Neuronal stem cell (in vitro differentiated cells): ENCODE measurements around the gene MECR.
A peak's percentile ranks its signal among the peaks of the same experiment; 100 is the strongest.

Source experiments
- DNase-seq: peaks from one replicate; pipeline ENCODE4 v3.0.0-alpha.2; 2013; ENCODE audit warnings: low spot score
- H2AFZ ChIP-seq: one replicate; pipeline ENCODE4 v1.6.1; 2013; ENCODE audit warnings: mild to moderate bottlenecking, low read length, inconsistent platforms
- H2AK5ac ChIP-seq: 2 replicates; pipeline ENCODE4 v1.6.1; 2013; ENCODE audit warnings: low read depth, mild to moderate bottlenecking, inconsistent platforms, low read length, moderate library complexity, mixed read lengths
- H2BK120ac ChIP-seq: 2 replicates; pipeline ENCODE4 v1.6.1; 2013; ENCODE audit warnings: low read depth, mild to moderate bottlenecking, inconsistent platforms, low read length, moderate library complexity, mixed read lengths
- H2BK12ac ChIP-seq: one replicate; pipeline ENCODE4 v1.6.1; 2013; ENCODE audit warnings: low read length, inconsistent platforms
- H2BK15ac ChIP-seq: 2 replicates; pipeline ENCODE4 v1.6.1; 2013; ENCODE audit warnings: mild to moderate bottlenecking, low read length, inconsistent platforms, mixed read lengths
- H2BK5ac ChIP-seq: one replicate; pipeline ENCODE4 v1.6.1; 2013; ENCODE audit warnings: inconsistent platforms, mild to moderate bottlenecking, low read length, moderate library complexity
- H3K14ac ChIP-seq: one replicate; pipeline ENCODE4 v1.6.1; 2013; ENCODE audit warnings: low read length, inconsistent platforms
- H3K18ac ChIP-seq: 2 replicates; pipeline ENCODE4 v1.6.1; 2013; ENCODE audit warnings: low read length, inconsistent platforms
- H3K23ac ChIP-seq: 2 replicates; pipeline ENCODE4 v1.6.1; 2013; ENCODE audit warnings: low read depth, mild to moderate bottlenecking, mixed read lengths, low read length, inconsistent platforms; ENCODE audit not compliant: poor library complexity
- H3K27ac ChIP-seq: replicated peaks from 3 replicates; pipeline ENCODE4 v1.5.1; 2013; ENCODE audit warnings: low read length, inconsistent platforms
- H3K27me3 ChIP-seq, 3 experiments: 2 replicates each; pipeline ENCODE4 v1.6.1; 2013; ENCODE audit warnings: low read length in 3 of 3, mild to moderate bottlenecking in 2 of 3, inconsistent platforms in 1 of 3, low read depth in 1 of 3, mixed read lengths in 1 of 3, moderate library complexity in 1 of 3; ENCODE audit not compliant: control insufficient read depth in 3 of 3, insufficient read depth in 3 of 3
- H3K36me3 ChIP-seq, 2 donors: replicated peaks in 1 of 2; 2 replicates each; pipeline ENCODE4 v1.6.1; 2013; ENCODE audit warnings: low read length in 2 of 2; ENCODE audit not compliant: control insufficient read depth in 2 of 2, insufficient read depth in 2 of 2
- H3K4ac ChIP-seq: 2 replicates; pipeline ENCODE4 v1.6.1; 2013; ENCODE audit warnings: inconsistent platforms, mild to moderate bottlenecking, low read length, moderate library complexity
- H3K4me1 ChIP-seq, 2 donors: 1 replicate in 1 of 2; 2 replicates in 1 of 2; pipeline ENCODE4 v1.6.1; 2013; ENCODE audit warnings: low read length in 2 of 2, low read depth in 1 of 2; ENCODE audit not compliant: control insufficient read depth in 2 of 2, insufficient read depth in 1 of 2
- H3K4me2 ChIP-seq: one replicate; pipeline ENCODE4 v1.6.1; 2013; ENCODE audit warnings: mild to moderate bottlenecking, low read length, inconsistent platforms; ENCODE audit not compliant: insufficient read depth, poor library complexity, severe bottlenecking
- H3K4me3 ChIP-seq, 2 donors: 2 replicates each; pipeline ENCODE4 v1.5.1; 2013; ENCODE audit warnings: low read length in 2 of 2, mild to moderate bottlenecking in 2 of 2, inconsistent platforms in 1 of 2, moderate library complexity in 1 of 2
- H3K79me1 ChIP-seq: one replicate; pipeline ENCODE4 v1.6.1; 2013; ENCODE audit warnings: low read depth, mild to moderate bottlenecking, inconsistent platforms, low read length, moderate library complexity
- H3K9ac ChIP-seq: one replicate; pipeline ENCODE4 v1.6.1; 2013; ENCODE audit warnings: mild to moderate bottlenecking, low read depth, low read length, inconsistent platforms; ENCODE audit not compliant: poor library complexity
- H3K9me3 ChIP-seq, 2 donors: replicated peaks in 1 of 2; 2 replicates each; pipeline versions ENCODE3 to v1.6.1; 2013; ENCODE audit warnings: low read length in 2 of 2, mild to moderate bottlenecking in 2 of 2, inconsistent platforms in 1 of 2, low read depth in 1 of 2, mixed read lengths in 1 of 2, moderate library complexity in 1 of 2; ENCODE audit not compliant: control insufficient read depth in 2 of 2, insufficient read depth in 1 of 2
- H4K8ac ChIP-seq: one replicate; pipeline ENCODE4 v1.6.1; 2013; ENCODE audit warnings: low read depth, mild to moderate bottlenecking, inconsistent platforms, low read length, moderate library complexity
- H4K91ac ChIP-seq: one replicate; pipeline ENCODE4 v1.6.1; 2013; ENCODE audit warnings: low read length, low read depth, mild to moderate bottlenecking, inconsistent platforms; ENCODE audit not compliant: poor library complexity
- WGBS, 2 donors: extraction: QIAGEN DNeasy Blood & Tissue Kit; methylation state at CpG; one replicate each; pipeline ENCODE4 v1.1.7; 2013; ENCODE audit warnings: missing lambda C conversion rate in 2 of 2, mixed read lengths in 1 of 2; ENCODE audit not compliant: insufficient read length in 2 of 2, insufficient replicate concordance in 1 of 2; ENCODE audit errors: extremely low coverage in 2 of 2; 5-methylcytosine and 5-hydroxymethylcytosine counted together

MECR gene

GRCh38 chr1:29166291-29166878 lies 64.3 kb downstream of the MECR start:
- DNase-seq, result no peak
- Histone ChIP-seq H4K8ac (no peak overlapping the region), H2BK120ac (no peak overlapping the region), H3K4me3 (no peak overlapping the region), H3K27me3 (no peaks in the 10 kb centered on the region), H3K4ac (no peak overlapping the region), H3K18ac (no peak overlapping the region), H4K91ac (no peak overlapping the region), H3K23ac (no peak overlapping the region), H3K27ac (no peak overlapping the region), H3K36me3 (peaks cover 11 to 88% of the 10 kb centered on the region in 2 donors), H2AK5ac (no peak overlapping the region), H3K4me1 (peaks cover 7 to 25% of the 10 kb centered on the region in 2 donors), H2BK12ac (no peak overlapping the region), H3K79me1 (no peaks in the 10 kb centered on the region), H3K9me3 (peaks cover 0 to 1% of the 10 kb centered on the region in 2 donors), H3K14ac (no peak overlapping the region), H2AFZ (no peak overlapping the region), H2BK5ac (no peak overlapping the region), H3K4me2 (no peak overlapping the region), H3K9ac (peak overlapping the region; percentile 45), H2BK15ac (no peak overlapping the region)
- WGBS, 2 donors, result no CpG with 5 or more reads among the region's 9 CpGs

- no peak overlapping the region for H3K4ac ChIP-seq
- H2BK12ac ChIP-seq, result no peak overlapping the region
- no peak overlapping the region for H3K9ac ChIP-seq
- no peak overlapping the region for H3K4me3 ChIP-seq
- no peak for DNase-seq
- WGBS, 2 donors, result no CpG with 5 or more reads among the region's 4 CpGs
- no peak overlapping the region for H2AFZ ChIP-seq
- peaks cover 0 to 1% of the 10 kb centered on the region in 2 donors for H3K9me3 ChIP-seq
- H2BK15ac ChIP-seq, result no peak overlapping the region
- no peak overlapping the region for H4K8ac ChIP-seq
- H2BK120ac ChIP-seq, result no peak overlapping the region
- H3K14ac ChIP-seq, result no peak overlapping the region
- H3K18ac ChIP-seq, result no peak overlapping the region
- no peak overlapping the region for H3K4me2 ChIP-seq
- H3K23ac ChIP-seq, result no peak overlapping the region
- H2AK5ac ChIP-seq, result no peak overlapping the region
- H3K36me3 ChIP-seq, result peaks cover 17 to 88% of the 10 kb centered on the region in 2 donors
- no peak overlapping the region for H4K91ac ChIP-seq
- H3K27me3 ChIP-seq, result no peaks in the 10 kb centered on the region
- H2BK5ac ChIP-seq, result no peak overlapping the region
- H3K27ac ChIP-seq, result no peak overlapping the region
- H3K79me1 ChIP-seq, result no peaks in the 10 kb centered on the region
- peaks cover 7 to 25% of the 10 kb centered on the region in 2 donors for H3K4me1 ChIP-seq
Measured at GRCh38 chr1:29164588-29164987, 66.1 kb downstream of the MECR start.

- DNase-seq, result no peak
- Histone ChIP-seq H2BK12ac (no peak overlapping the region), H2AFZ (no peak overlapping the region), H3K79me1 (no peaks in the 10 kb centered on the region), H3K14ac (no peak overlapping the region), H3K9me3 (peaks cover 0 to 1% of the 10 kb centered on the region in 2 donors), H2BK15ac (no peak overlapping the region), H3K27ac (no peak overlapping the region), H2BK120ac (no peak overlapping the region), H3K18ac (no peak overlapping the region), H4K91ac (no peak overlapping the region), H3K4me3 (no peak overlapping the region), H3K27me3 (no peaks in the 10 kb centered on the region), H3K4me1 (peaks cover 7 to 25% of the 10 kb centered on the region in 2 donors), H3K23ac (no peak overlapping the region), H4K8ac (no peak overlapping the region), H3K4me2 (no peak overlapping the region), H3K9ac (no peak overlapping the region), H2BK5ac (no peak overlapping the region), H3K4ac (no peak overlapping the region), H2AK5ac (no peak overlapping the region), H3K36me3 (peaks cover 29 to 88% of the 10 kb centered on the region in 2 donors)
- WGBS, 2 donors, result no CpG with 5 or more reads among the region's 9 CpGs
Measured at GRCh38 chr1:29162476-29163138, 68.1 kb downstream of the MECR start.

GRCh38 chr1:29162025-29162424 lies 68.7 kb downstream of the MECR start:
- H2BK120ac ChIP-seq, result no peak overlapping the region
- no peak overlapping the region for H3K18ac ChIP-seq
- no peak overlapping the region for H3K23ac ChIP-seq
- H4K91ac ChIP-seq, result no peak overlapping the region
- no peak overlapping the region for H2BK15ac ChIP-seq
- no peak overlapping the region for H3K4me2 ChIP-seq
- H3K4me1 ChIP-seq, result peaks cover 7 to 25% of the 10 kb centered on the region in 2 donors
- H3K14ac ChIP-seq, result no peak overlapping the region
- no peak overlapping the region for H2BK12ac ChIP-seq
- H4K8ac ChIP-seq, result no peak overlapping the region
- no peak overlapping the region for H3K4ac ChIP-seq
- no peak overlapping the region for H3K4me3 ChIP-seq
- no peak overlapping the region for H2AFZ ChIP-seq
- H3K79me1 ChIP-seq, result no peaks in the 10 kb centered on the region
- H3K27ac ChIP-seq, result no peak overlapping the region
- no peak overlapping the region for H2BK5ac ChIP-seq
- no peak for DNase-seq
- H3K27me3 ChIP-seq, result no peaks in the 10 kb centered on the region
- peaks cover 29 to 88% of the 10 kb centered on the region in 2 donors for H3K36me3 ChIP-seq
- WGBS, 2 donors, result no CpG with 5 or more reads among the region's 4 CpGs
- H3K9me3 ChIP-seq, result peaks cover 0 to 1% of the 10 kb centered on the region in 2 donors
- no peak overlapping the region for H2AK5ac ChIP-seq
- H3K9ac ChIP-seq, result no peak overlapping the region
